Fibroblast of mammary gland (primary cell): ENCODE results near the gene AKT1.

Experiments used
- DNase-seq: peaks from one replicate; pipeline ENCODE4 v3.0.0-alpha.2; 2010; ENCODE audit warnings: low read depth
- H3K4me3 ChIP-seq: 2 replicates; pipeline ENCODE4 v1.5.1; 2011; ENCODE audit warnings: low read depth, mild to moderate bottlenecking, low read length, moderate library complexity; ENCODE audit not compliant: control insufficient read depth
- CTCF ChIP-seq: conservative IDR thresholded peaks from 2 replicates; pipeline ENCODE4 v1.5.1; 2011; ENCODE audit warnings: low read depth, low read length, inconsistent platforms; ENCODE audit not compliant: control insufficient read depth, insufficient read depth

The AKT1 gene

DNA sequence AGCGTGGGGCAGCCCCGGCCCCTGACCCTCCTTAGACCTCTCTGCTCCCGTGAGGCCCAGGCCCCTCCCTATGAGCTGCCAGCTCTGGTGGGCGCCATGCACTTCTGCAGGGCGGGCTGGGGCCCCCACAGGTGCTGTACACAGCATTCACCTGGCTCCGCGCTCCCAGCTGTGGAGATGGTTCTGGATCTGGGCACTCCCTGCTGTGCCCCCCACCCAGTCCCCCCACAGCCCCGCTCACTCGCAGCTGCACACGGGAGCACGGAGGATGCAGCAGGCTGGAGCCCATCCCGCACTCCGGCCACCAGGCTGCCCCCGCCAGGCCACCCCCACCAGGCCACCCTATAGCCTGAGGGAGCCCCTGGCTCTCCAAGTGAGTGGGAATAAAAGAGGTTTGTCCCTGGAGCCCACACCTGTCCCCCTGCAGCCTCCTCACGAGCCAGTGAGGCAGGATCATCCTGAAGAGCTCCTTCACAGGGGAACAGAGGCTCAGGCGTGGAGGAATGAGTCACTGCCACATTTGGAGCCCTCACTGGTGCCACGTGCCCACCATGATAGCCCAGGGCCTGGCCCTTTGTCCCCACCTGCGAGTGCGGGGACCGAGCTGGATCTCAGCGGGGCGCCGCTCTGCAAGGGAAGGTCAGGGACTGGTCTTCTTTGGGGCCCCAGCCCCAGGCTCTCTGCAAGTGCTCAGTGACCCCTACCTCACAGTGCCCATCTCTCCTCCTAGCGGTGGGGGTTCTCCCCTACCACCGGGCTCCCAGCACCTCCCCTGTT lies 69.6 kb downstream of the AKT1 start:
- DNase-seq = no peak
- TF ChIP-seq CTCF = no peak
- no peak overlapping the region for H3K4me3 ChIP-seq

- no peak overlapping the region for H3K4me3 ChIP-seq
Observed at GRCh38 chr14:104724981-104725771, 70.4 kb downstream of the AKT1 start.

DNA sequence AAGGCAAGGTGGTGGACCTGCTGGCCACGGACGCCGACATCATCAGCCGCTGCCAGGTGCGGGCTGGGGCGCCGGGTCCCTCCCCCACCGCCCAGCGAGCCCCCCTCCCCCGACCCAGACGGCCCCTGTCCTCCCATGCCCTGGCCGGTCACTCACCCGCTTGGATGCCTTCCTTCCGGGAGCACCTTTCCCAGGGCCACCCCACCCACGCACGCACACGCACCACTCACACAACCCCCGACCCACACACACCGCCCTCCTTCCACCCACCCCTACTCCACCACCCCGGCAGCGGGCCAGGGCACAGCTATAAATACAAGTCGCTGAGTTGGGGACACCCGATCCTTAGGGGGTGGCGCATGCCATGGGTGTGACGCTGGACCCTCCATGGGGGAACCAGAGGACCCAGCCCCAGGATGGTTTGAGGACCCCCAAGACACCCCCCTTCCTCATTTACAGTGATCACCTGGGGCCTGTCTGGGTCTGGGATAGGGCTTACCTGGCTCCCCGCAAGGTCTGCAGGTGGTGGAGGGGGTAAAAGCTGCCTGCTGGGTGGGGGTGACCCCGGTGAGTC lies 71.1 kb downstream of the AKT1 start:
- peak; percentile 20 for DNase-seq
- peak overlapping the region; percentile 4 for H3K4me3 ChIP-seq
- no peak for TF ChIP-seq CTCF

More at GRCh38 chr14:104724981-104725771, 70.4 kb downstream of the AKT1 start:
- peak; percentile 33 for TF ChIP-seq CTCF
- peak; percentile 28 for DNase-seq

DNA sequence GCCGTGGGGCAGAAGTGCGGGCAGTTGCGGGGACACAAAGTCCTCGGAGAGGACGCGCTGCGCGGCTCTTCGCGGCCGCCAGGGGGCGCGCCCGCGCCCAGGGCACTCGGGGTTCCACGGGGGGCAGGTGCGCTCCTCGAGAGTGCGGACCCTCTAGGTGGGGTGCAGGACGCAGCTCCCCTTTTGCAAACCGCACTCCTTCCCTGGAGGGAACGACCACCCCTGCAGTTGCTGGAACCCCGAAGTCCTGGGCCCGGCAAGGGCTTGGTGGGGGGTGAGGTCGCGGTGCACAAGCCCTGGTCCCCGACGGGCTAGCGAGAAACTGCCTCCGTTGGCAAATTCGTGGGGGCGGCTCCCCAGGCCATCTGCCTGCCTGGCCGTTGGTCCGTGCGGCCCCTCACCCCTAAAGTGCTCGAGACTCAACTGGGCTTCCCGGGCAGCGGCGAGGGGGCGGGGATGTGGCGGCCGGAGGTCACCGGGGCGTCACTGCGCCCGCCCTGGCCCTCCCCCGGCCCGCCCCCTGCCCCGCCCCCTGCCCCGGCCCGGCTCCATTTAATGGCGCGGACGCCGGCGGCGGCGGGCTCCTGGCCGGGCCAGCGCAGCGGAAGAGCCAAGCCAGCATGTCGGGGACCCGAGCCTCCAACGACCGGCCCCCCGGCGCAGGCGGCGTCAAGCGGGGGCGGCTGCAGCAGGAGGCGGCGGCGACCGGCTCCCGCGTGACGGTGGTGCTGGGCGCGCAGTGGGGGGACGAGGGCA lies 71.7 kb downstream of the AKT1 start, which contains the start of gene ADSS1:
Gene ADSS1, plus strand, starts transcription at position 579 of the 756 bp plus-strand sequence. Its CDS starts 42 bp downstream, at position 621.
- DNase-seq = no peak
- peak within 1 kb of the TSS; percentile 42 for H3K4me3 ChIP-seq

DNA sequence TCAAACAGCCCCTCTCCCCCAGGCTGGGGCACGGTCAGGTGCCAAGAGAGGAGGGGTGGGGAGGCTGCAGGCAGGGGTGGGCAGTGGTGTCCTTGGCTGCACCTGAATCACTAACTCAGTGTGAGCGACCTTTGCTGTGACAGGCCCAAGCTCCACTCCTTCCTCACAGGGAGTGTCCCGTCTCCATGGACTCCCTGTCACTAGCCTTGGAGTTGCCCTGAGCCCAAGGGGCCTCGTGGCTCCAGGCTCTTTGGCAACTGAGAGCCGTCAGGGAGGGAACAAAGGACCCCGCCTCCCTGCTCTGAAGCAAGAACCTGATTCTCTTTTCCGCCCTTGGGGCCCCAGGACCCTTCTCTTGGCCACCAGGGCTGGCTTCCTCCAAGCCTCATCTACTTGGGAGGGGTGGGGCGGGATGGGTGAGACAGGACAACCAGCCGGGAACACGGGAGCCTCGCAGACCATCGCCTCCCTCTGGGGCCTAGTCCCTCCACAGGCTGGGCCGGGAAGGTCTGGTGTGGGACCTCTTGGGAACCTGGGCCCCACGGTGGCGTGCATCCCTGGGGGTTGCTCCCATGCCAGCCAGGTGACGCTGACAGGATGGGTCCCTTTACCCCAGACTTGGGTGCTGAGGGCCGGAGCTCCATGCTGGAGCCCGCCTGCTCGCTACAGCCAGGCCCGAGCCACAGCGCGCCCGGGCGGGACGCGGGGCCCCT lies 72.5 kb downstream of the AKT1 start:
- TF ChIP-seq CTCF = no peak
- H3K4me3 ChIP-seq = no peak overlapping the region
- DNase-seq = no peak

More for the DNA sequence above, 71.7 kb downstream of the AKT1 start, which contains the start of gene ADSS1:
- TF ChIP-seq CTCF = no peak
